ENCODE measurements around the gene POLR3A. TPM values are rescaled to one million over a fixed set of nuclear protein-coding genes. Genes with fewer than 3 reads are reported as not detected.

POLR3A gene
- total and polyA plus RNA-seq, 2 donors = 5.6 to 9.4 TPM

Other genes starting within 250 kb of the POLR3A start
- gene DLG5, start 102.8 kb downstream of the POLR3A start, total RNA-seq = 6.6 TPM
- 25.8 TPM for gene DLG5, start 102.8 kb downstream of the POLR3A start, polyA plus RNA-seq
- gene RPS24, start 4.3 kb upstream of the POLR3A start, total RNA-seq = 6,310 TPM
- gene RPS24, start 4.3 kb upstream of the POLR3A start, polyA plus RNA-seq = 8,229 TPM

Measured in thymus (tissue), 2 donors.